Measurements from ENCODE around the gene GJC1.

Gene GJC1

GRCh38 chr17:44777394-44778348, 52.4 kb downstream of the GJC1 start:
- no peak for DNase-seq (ENCODE audit: low read depth, low spot score)

DNA sequence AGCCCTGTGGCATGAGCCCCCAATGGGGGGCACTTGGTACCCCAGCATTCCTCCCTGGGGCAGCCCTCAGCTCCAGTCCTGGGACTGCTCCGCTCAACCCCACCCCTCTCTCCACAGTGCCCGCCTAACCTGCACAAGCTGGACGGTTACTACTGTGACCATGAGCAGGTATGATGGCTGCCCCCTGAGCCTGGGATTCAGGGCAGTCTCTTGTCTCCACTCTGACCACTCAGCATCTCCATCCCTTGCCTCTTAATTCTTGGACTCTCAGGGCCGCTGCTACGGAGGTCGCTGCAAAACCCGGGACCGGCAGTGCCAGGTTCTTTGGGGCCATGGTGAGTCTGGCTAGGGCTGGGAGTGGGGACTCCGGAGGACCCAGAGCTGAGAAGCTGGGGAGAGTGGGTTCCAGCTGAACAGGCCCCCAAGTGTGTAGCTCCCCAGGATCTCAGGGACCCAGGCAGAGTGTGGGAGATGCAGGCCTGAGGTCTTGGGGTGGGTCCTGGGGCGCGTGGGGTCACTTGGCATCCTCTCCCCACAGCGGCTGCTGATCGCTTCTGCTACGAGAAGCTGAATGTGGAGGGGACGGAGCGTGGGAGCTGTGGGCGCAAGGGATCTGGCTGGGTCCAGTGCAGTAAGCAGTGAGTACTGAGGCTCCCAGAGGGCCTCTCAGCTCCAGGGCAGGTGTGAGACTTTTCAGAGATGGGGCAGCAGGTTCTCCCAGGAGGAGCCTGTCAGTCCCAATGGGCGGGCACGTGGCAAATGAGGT, 53.3 kb downstream of the GJC1 start:
- DNase-seq (ENCODE audit: low read depth, low spot score) = no peak

DNA sequence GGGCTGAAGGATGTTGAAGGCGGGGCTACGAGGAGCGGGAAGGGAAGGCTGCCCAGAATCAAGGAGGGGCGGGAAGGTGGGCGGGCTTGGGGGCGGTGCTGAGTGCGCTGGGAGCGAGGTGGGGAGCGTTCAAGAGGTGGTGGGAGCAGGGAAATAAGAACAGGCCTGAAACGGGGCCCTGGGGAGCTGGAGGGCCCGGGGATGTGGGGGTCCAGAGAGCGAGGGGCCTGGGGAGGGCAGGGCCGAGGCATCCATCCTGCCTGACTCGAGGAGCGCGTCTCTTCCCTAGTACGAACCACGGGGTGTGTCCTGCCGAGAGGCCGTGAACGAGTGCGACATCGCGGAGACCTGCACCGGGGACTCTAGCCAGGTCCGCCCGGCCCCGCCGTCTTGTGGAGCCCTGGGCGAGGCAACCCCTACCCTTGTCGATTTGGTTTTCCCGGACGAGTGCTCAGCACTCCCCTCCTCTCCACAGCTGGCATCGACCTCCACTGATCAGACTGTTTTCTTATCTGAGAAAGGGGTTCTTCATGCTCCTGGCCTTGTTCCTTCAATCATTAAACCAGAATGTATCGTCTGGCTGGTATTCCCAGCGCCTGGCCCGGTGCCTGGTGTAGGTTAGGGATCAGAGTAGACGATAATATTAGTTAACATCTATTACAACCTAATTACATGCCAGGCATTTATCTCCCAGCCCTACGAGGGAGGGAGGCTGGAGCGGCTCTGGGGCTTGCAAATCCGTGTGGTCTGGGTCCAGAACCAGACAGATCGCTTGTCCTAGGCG, 54.1 kb downstream of the GJC1 start:
- no peak for DNase-seq (ENCODE audit: low read depth, low spot score)

DNA sequence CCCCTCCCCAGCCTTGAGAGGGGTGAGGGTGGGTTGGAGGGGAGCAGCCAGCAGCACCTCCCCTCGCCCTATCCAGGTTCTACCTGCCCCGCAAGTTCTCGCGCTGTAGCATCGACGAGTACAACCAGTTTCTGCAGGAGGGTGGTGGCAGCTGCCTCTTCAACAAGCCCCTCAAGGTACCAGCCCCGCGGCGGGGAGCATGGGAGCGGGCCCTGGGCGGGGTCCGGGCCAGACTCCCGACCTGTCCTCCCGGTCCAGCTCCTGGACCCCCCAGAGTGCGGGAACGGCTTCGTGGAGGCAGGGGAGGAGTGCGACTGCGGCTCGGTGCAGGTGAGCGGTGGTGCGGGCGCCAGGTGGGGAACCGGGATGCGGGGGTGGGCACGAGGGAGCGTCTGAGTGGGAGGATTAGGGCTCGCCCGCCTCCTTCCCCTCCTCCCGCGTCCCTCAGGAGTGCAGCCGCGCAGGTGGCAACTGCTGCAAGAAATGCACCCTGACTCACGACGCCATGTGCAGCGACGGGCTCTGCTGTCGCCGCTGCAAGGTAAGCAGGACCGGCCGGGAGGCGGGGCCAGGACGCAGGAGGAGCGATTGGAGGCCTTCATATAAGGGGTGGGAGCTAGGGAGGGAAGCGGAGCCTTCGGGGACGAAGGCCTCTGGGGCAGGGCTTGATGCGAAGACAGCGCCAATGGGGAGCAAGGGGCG, 54.8 kb downstream of the GJC1 start:
- DNase-seq (ENCODE audit: low read depth, low spot score) = peak; percentile 92

- DNase-seq (ENCODE audit: low read depth, low spot score) = no peak
Measured at GRCh38 chr17:44774271-44775135, 55.6 kb downstream of the GJC1 start.

GRCh38 chr17:44773140-44773539, 56.9 kb downstream of the GJC1 start:
- DNase-seq (ENCODE audit: low read depth, low spot score) = no peak

- DNase-seq (ENCODE audit: low read depth, low spot score) = no peak
Measured at GRCh38 chr17:44772308-44773045, 57.6 kb downstream of the GJC1 start.

GRCh38 chr17:44770166-44770925, 59.7 kb downstream of the GJC1 start:
- DNase-seq (ENCODE audit: low read depth, low spot score) = no peak

- DNase-seq (ENCODE audit: low read depth, low spot score) = no peak
Measured at GRCh38 chr17:44769647-44770084, 60.4 kb downstream of the GJC1 start.

DNA sequence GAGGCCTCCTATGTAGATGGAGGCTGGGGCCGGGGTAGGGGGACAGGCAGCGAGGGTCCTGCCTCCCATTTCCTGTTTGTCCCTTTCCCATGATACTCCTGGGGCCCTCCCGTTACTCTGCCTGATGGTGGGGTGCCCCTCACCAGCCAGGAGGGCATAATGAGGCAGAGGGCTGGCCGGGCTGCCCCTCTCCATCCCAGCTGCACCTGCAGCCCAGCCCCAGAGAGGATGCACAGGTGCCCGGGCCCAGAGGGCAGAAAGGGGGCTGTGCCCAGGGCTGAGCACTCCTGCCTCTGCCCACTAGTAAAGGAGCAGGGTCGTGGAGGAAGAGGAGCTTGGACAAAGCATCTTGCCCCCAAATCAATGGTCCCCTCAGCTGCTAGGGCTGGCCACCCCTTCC, 60.9 kb downstream of the GJC1 start:
- DNase-seq (ENCODE audit: low read depth, low spot score) = no peak

DNA sequence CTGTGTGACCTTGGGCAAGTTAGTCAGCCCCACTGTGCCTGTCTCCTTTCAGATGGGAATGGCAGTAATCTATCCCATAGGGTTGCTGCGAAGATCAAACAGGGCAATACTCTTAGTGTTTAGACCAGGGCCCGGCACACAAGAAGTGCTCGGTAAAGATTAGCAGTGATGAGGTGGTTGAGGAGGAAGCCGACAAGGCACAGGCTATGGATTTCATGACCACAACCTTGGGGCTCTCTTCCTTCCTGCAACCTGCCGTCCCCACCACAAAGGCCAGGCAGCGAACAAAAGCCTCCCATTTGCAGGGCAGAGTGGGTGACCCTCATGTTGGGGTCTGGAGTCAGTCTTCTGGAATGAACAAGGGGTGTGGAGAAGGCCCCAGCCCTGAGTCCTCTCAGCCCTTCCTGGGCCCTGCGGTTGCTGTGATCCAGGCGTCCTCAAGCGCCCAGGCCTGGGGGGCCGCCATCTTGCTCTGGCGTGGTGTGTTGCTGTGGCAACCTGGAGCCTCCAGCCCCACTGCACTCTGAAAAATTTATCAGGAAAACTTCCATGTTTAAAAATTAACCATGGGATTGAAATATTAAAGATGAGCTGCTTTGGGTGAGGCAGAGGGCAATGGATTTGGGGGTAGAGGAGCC, 61.5 kb downstream of the GJC1 start:
- DNase-seq (ENCODE audit: low read depth, low spot score) = no peak

DNA sequence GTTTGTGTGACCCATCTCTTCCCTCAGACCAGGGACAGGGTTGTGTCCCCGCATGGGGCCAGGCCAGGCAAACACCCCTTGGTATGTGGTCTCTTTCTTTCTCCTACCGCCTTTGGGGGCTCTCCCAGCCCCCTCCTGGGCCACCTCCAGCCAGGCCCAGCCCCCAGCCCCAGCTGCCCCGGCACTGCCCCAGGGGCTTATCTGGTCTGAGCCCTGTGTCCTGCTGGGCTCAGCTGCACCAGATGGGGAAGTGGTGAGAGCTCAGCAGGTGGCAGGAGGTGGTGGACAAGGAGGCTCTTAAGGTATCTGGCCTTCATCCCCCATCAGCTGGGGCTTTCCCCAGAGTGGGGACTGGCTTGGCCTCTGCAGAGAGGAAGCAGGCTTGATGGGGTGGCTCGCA, 62.6 kb downstream of the GJC1 start:
- no peak for DNase-seq (ENCODE audit: low read depth, low spot score)

DNA sequence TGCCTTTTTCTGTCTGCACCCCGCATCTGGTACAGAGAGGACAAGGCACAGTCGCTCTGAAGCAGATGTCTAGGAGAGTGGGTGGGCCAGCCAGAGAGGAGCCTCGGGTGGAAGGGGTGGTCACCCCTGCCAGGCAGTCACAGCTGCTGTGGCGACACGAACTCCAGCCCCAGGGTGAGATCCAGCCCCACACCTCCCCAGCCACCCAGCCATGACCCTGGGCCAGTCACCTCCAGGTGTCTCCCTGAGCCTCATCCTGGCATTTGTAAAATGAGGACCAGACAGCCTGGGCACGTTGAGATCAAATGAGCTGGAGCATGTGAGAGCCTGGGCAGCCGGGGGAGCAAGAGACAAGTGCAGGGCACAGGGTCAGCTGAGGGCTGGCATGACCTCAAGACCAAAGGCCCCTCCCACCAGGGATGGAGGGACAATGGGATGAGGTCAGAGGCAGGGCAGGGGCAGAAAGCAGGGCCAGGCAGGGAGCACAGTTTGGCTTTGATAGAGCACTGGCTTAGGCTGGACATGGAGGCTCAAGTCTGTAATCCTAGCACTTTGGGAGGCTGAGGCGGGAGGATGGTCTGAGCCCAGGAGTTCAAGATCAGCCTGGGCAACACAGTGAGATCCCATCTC, 63.6 kb downstream of the GJC1 start:
- no peak for DNase-seq (ENCODE audit: low read depth, low spot score)

DNA sequence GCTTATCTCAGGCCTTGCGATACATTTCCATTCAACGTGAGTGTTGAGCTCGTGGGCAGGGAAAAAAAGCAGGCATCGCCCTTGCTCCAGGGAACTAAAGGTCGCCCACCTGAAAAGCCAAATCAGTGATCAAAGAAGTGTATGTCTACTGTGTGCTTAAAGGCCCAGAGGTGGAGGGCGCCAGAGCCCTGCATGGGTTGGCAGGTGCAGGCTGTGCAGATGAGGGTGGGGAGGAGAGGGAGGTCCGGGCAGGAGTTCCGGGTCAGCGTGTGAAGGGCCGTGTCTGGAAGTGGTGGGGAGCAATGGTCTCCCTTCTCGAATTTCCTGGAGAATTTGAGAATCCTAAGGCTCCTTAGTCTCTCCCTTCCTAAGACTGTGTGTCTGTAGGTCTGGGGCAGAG, 64.1 kb downstream of the GJC1 start:
- DNase-seq (ENCODE audit: low read depth, low spot score) = no peak

DNA sequence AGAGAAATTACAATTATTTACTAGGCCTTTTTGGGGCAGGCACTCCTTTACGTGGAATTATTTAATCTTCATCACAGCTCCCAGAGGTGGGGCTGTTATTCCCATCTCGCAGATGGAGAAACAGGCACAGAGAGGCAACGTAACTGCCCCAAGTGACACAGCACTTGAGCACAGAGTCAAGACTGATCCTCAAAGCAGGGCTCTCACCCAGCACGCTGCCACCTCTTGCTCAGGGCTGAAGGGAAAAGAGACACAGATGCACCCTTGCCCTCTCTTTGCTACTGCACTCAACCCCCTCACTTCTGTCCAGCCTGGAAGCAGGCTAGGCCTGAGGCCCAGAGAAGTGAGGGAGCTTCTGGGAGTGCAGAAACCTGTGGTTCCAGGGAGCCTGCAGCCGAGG, 66.9 kb downstream of the GJC1 start:
- no peak for DNase-seq (ENCODE audit: low read depth, low spot score)

DNA sequence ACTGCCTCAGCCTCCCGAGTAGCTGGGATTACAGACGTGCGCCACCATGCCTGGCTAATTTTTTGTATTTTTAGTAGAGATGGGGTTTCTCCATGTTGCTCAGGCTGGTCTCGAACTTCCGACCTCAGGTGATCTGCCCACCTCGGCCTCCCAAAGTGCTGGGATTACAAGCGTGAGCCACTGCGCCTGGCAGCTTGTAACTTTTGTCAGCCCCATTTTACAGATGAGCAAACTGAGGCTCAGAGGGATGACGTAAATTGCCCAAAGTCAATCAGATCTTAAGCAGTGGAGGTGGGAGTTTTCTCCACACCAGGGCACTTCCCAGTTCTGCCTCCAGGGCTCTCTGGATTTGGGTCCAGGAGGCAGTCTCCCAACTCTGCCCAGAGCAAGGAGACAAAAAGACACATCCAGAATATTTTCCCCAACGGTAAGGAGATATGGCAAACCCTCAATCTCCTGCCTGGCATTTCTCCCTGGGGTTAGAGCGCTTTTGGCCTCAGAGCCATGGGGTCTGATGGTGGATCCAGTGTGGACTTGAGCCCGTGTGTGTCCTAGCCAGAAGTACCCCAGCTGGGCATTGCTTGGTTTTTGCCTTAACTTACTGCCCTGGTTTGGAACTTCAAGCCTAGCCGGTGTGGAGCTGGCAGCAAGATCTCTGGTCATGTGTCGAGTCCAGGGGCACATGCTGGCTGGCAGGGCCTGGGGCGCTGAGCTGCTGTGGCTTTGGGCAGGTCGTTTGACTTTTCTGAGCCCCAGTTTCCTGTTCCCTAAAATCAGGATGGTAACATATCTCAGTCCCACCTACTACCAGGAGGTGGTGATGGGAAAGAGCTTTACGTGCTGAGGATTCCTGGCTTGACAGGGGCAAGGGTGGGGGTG, 67.9 kb downstream of the GJC1 start:
- DNase-seq (ENCODE audit: low read depth, low spot score) = no peak
